ENCODE results near the gene NAA10. TPM values are rescaled to one million over a fixed set of nuclear protein-coding genes. Genes with fewer than 3 reads are reported as not detected.
"Not testable (repeated sequence)": the region's sequence is repeated elsewhere in the genome, so short reads cannot be mapped to it uniquely, and the experiment has no call there.

The NAA10 gene
- 120 TPM for polyA plus RNA-seq (2013, experiment 1 of 2)
- polyA plus RNA-seq (2013, experiment 2 of 2): 121 TPM

DNA sequence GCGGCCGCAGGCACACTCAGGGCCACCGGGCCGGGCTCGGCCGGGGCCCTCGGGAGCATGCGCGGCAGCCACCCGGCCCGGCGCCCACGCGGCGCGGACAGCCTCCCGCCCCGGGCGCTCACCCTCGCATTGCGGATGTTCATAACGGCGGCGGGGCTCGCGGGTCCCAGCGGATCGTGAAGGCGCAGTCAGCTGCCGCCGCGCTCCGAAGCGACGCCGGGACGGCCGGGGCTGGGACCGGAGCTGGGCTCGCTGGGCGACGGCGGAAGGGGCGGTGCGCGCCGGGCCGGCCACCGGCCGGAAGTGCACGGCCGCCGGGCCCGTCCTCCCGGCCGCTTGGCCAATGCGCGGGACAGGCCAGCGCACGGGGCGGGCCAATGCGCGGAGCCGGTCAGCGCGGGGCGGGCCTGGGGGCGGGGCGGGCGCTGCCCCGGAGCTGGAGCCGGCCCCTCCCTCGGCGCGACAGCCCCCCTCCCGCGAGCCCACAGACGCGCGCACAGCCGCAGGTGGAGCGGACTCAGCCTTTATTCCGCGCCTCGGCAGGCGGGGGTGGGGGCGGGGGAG, at the start of gene NAA10:
NAA10 (minus strand) TSS at position 276 of the 564 bp plus-strand sequence; CDS start at position 143, 133 bp downstream.
- Histone ChIP-seq H3K36me3 (ENCODE audit: control insufficient read depth, insufficient read depth, low read length) (no peaks in the 10 kb centered on the region), H2BK5ac (ENCODE audit: low read length) (no peak within 1 kb of the TSS), H2BK120ac (ENCODE audit: low read depth, low read length) (peak within 1 kb of the TSS; percentile 67), H3K4ac (ENCODE audit: low read depth, low read length) (no peak within 1 kb of the TSS), H3K79me2 (ENCODE audit: control insufficient read depth, insufficient read depth, low read length) (peaks cover 10% of the 10 kb centered on the region), H3K23ac (ENCODE audit: low read length) (no peak within 1 kb of the TSS), H3K18ac (ENCODE audit: low read length) (peak within 1 kb of the TSS; percentile 73), H3K27me3 (ENCODE audit: insufficient read depth, low read length, poor library complexity) (no peaks in the 10 kb centered on the region), H3K4me1 (ENCODE audit: control insufficient read depth, low read depth, low read length) (no peaks in the 10 kb centered on the region), H2BK15ac (replicated peaks; ENCODE audit: low read depth) (no peak within 1 kb of the TSS), H3K27ac (ENCODE audit: low read depth, low read length) (no peak within 1 kb of the TSS), H3K4me3 (ENCODE audit: low read length) (peak within 1 kb of the TSS; percentile 65), H3K79me1 (ENCODE audit: low read length) (no peaks in the 10 kb centered on the region), H3K4me2 (ENCODE audit: low read length) (peak within 1 kb of the TSS; percentile 61), H4K5ac (ENCODE audit: low read length) (no peak within 1 kb of the TSS), H2AK5ac (ENCODE audit: low read length) (no peak within 1 kb of the TSS), H3K56ac (ENCODE audit: low read length) (peak within 1 kb of the TSS; percentile 86), H4K8ac (ENCODE audit: low read depth, low read length) (no peak within 1 kb of the TSS), H3K9ac (ENCODE audit: low read length) (peak within 1 kb of the TSS; percentile 87)
- peak; percentile 73 for DNase-seq
- WGBS (ENCODE audit: extremely low coverage, insufficient coverage, low lambda C conversion rate): no CpG with 5 or more reads among the region's 87 CpGs

DNA sequence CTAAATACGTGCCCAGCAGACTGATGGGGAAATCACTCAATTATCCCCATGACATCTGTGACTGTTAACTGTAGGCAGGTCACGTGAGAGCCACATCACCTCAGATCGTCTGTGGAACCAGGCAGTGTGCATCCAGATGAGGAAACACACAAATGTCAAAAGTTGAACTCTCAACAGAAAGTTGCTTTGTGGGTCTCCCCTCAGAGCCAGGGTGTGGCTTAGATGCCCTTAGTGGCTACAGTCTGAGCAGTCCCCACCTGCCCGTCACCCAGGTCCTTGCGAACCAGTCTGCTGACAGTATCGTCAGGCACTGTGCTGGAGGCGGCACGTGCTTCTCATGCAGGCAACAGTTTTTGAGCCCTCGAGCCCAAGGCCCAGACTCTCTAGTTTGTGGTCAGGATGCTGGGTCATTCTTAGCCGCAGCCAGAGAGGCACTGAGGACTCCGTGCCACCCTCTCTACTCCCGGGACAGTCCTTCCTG, 48.5 kb upstream of the NAA10 start:
- no peak overlapping the region for H3K18ac ChIP-seq (ENCODE audit: low read length)
- H3K27ac ChIP-seq (ENCODE audit: low read depth, low read length): no peak overlapping the region
- H3K36me3 ChIP-seq (ENCODE audit: control insufficient read depth, insufficient read depth, low read length): no peaks in the 10 kb centered on the region
- H3K27me3 ChIP-seq (ENCODE audit: insufficient read depth, low read length, poor library complexity): no peaks in the 10 kb centered on the region
- no CpG with 5 or more reads among the region's 12 CpGs for WGBS (ENCODE audit: extremely low coverage, insufficient coverage, low lambda C conversion rate)
- no peaks in the 10 kb centered on the region for H3K79me2 ChIP-seq (ENCODE audit: control insufficient read depth, insufficient read depth, low read length)
- H3K4me2 ChIP-seq (ENCODE audit: low read length): no peak overlapping the region
- H2BK15ac ChIP-seq (replicated peaks; ENCODE audit: low read depth): no peak overlapping the region
- no peak overlapping the region for H4K8ac ChIP-seq (ENCODE audit: low read depth, low read length)
- no peak for DNase-seq
- H3K9ac ChIP-seq (ENCODE audit: low read length): no peak overlapping the region
- H3K4me1 ChIP-seq (ENCODE audit: control insufficient read depth, low read depth, low read length): no peaks in the 10 kb centered on the region
- H3K56ac ChIP-seq (ENCODE audit: low read length): no peak overlapping the region
- H3K23ac ChIP-seq (ENCODE audit: low read length): no peak overlapping the region
- no peak overlapping the region for H2BK120ac ChIP-seq (ENCODE audit: low read depth, low read length)
- H3K4me3 ChIP-seq (ENCODE audit: low read length): no peak overlapping the region
- no peaks in the 10 kb centered on the region for H3K79me1 ChIP-seq (ENCODE audit: low read length)
- H4K5ac ChIP-seq (ENCODE audit: low read length): no peak overlapping the region
- no peak overlapping the region for H3K4ac ChIP-seq (ENCODE audit: low read depth, low read length)
- no peak overlapping the region for H2BK5ac ChIP-seq (ENCODE audit: low read length)
- H2AK5ac ChIP-seq (ENCODE audit: low read length): no peak overlapping the region

DNA sequence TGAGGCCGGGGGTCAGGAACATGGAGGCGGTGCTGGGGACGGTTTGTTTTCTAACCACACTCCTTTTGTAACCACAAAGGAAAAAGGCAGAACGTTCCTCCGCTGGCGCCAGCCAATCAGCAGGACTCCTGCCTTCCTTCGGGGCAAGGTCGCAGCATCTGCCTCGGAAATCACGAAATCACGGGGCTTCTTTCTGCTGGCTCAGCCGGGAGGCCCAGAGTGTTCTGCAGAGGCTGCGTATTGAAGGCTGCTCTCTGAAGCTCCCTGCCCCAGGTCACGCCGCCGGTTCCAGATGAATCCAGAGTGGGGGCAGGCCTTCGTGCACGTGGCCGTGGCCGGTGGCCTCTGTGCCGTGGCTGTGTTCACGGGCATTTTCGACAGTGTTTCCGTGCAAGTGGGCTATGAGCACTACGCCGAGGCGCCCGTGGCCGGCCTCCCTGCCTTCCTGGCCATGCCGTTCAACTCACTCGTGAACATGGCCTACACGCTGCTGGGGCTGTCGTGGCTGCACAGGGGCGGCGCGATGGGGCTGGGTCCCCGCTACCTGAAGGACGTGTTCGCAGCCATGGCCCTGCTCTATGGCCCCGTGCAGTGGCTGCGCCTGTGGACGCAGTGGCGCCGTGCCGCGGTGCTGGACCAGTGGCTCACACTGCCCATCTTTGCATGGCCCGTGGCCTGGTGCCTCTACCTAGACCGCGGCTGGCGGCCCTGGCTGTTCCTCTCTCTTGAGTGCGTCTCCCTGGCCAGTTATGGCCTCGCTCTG, 47.1 kb upstream of the NAA10 start:
- no peak overlapping the region for H3K56ac ChIP-seq (ENCODE audit: low read length)
- H3K4me2 ChIP-seq (ENCODE audit: low read length): no peak overlapping the region
- H2BK120ac ChIP-seq (ENCODE audit: low read depth, low read length): no peak overlapping the region
- no peak overlapping the region for H2BK5ac ChIP-seq (ENCODE audit: low read length)
- no peak overlapping the region for H3K18ac ChIP-seq (ENCODE audit: low read length)
- H3K23ac ChIP-seq (ENCODE audit: low read length): no peak overlapping the region
- no peak overlapping the region for H3K4me3 ChIP-seq (ENCODE audit: low read length)
- no peak for DNase-seq
- H2AK5ac ChIP-seq (ENCODE audit: low read length): no peak overlapping the region
- no peaks in the 10 kb centered on the region for H3K27me3 ChIP-seq (ENCODE audit: insufficient read depth, low read length, poor library complexity)
- no peak overlapping the region for H3K27ac ChIP-seq (ENCODE audit: low read depth, low read length)
- no peak overlapping the region for H4K8ac ChIP-seq (ENCODE audit: low read depth, low read length)
- H3K79me1 ChIP-seq (ENCODE audit: low read length): no peaks in the 10 kb centered on the region
- no peaks in the 10 kb centered on the region for H3K79me2 ChIP-seq (ENCODE audit: control insufficient read depth, insufficient read depth, low read length)
- H2BK15ac ChIP-seq (replicated peaks; ENCODE audit: low read depth): no peak overlapping the region
- no peaks in the 10 kb centered on the region for H3K36me3 ChIP-seq (ENCODE audit: control insufficient read depth, insufficient read depth, low read length)
- WGBS (ENCODE audit: extremely low coverage, insufficient coverage, low lambda C conversion rate): no CpG with 5 or more reads among the region's 52 CpGs
- no peaks in the 10 kb centered on the region for H3K4me1 ChIP-seq (ENCODE audit: control insufficient read depth, low read depth, low read length)
- H4K5ac ChIP-seq (ENCODE audit: low read length): no peak overlapping the region
- no peak overlapping the region for H3K9ac ChIP-seq (ENCODE audit: low read length)
- H3K4ac ChIP-seq (ENCODE audit: low read depth, low read length): no peak overlapping the region

GRCh38 chrX:153981231-153981630, 46.4 kb upstream of the NAA10 start:
- H3K79me1 ChIP-seq (ENCODE audit: low read length): no peaks in the 10 kb centered on the region
- no peak overlapping the region for H3K4ac ChIP-seq (ENCODE audit: low read depth, low read length)
- DNase-seq: no peak
- H3K23ac ChIP-seq (ENCODE audit: low read length): no peak overlapping the region
- no peak overlapping the region for H4K5ac ChIP-seq (ENCODE audit: low read length)
- no peak overlapping the region for H4K8ac ChIP-seq (ENCODE audit: low read depth, low read length)
- no peak overlapping the region for H2BK15ac ChIP-seq (replicated peaks; ENCODE audit: low read depth)
- no peak overlapping the region for H3K27ac ChIP-seq (ENCODE audit: low read depth, low read length)
- no peak overlapping the region for H2BK120ac ChIP-seq (ENCODE audit: low read depth, low read length)
- H3K79me2 ChIP-seq (ENCODE audit: control insufficient read depth, insufficient read depth, low read length): no peaks in the 10 kb centered on the region
- H3K4me2 ChIP-seq (ENCODE audit: low read length): no peak overlapping the region
- no peak overlapping the region for H3K4me3 ChIP-seq (ENCODE audit: low read length)
- no CpG with 5 or more reads among the region's 7 CpGs for WGBS (ENCODE audit: extremely low coverage, insufficient coverage, low lambda C conversion rate)
- H3K56ac ChIP-seq (ENCODE audit: low read length): no peak overlapping the region
- no peak overlapping the region for H2AK5ac ChIP-seq (ENCODE audit: low read length)
- H3K27me3 ChIP-seq (ENCODE audit: insufficient read depth, low read length, poor library complexity): no peaks in the 10 kb centered on the region
- no peak overlapping the region for H2BK5ac ChIP-seq (ENCODE audit: low read length)
- no peak overlapping the region for H3K9ac ChIP-seq (ENCODE audit: low read length)
- H3K36me3 ChIP-seq (ENCODE audit: control insufficient read depth, insufficient read depth, low read length): no peaks in the 10 kb centered on the region
- no peak overlapping the region for H3K18ac ChIP-seq (ENCODE audit: low read length)
- no peaks in the 10 kb centered on the region for H3K4me1 ChIP-seq (ENCODE audit: control insufficient read depth, low read depth, low read length)

DNA sequence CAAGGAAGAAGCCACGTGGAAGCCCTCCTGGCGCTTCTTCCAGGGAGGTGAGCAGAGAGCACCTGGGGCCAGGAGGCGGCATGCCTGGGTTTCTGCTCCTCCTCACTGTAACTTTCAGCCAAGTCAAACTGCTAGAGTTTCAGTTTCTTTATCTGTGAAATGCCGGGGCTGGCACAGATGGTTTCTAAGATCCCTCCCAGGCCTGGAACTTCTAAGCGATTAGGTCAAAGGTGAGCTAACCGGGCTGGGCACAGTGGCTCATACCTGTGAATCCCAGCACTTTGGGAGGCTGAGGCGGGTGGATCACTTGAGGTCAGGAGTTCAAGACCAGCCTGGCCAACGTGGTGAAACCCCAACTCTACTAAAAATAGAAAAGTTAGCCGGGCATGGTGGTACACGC, 45.6 kb upstream of the NAA10 start:
- not testable (repeated sequence) for H3K79me1 ChIP-seq (ENCODE audit: low read length); H2BK120ac ChIP-seq (ENCODE audit: low read depth, low read length); H3K4me3 ChIP-seq (ENCODE audit: low read length); H3K27ac ChIP-seq (ENCODE audit: low read depth, low read length); H4K5ac ChIP-seq (ENCODE audit: low read length); H3K27me3 ChIP-seq (ENCODE audit: insufficient read depth, low read length, poor library complexity); DNase-seq; H4K8ac ChIP-seq (ENCODE audit: low read depth, low read length); H3K4me1 ChIP-seq (ENCODE audit: control insufficient read depth, low read depth, low read length); H3K18ac ChIP-seq (ENCODE audit: low read length); H2AK5ac ChIP-seq (ENCODE audit: low read length); H3K4ac ChIP-seq (ENCODE audit: low read depth, low read length); H3K9ac ChIP-seq (ENCODE audit: low read length); H3K79me2 ChIP-seq (ENCODE audit: control insufficient read depth, insufficient read depth, low read length); H3K23ac ChIP-seq (ENCODE audit: low read length); H3K36me3 ChIP-seq (ENCODE audit: control insufficient read depth, insufficient read depth, low read length); H3K4me2 ChIP-seq (ENCODE audit: low read length); H2BK15ac ChIP-seq (replicated peaks; ENCODE audit: low read depth); H2BK5ac ChIP-seq (ENCODE audit: low read length); H3K56ac ChIP-seq (ENCODE audit: low read length)
- WGBS (ENCODE audit: extremely low coverage, insufficient coverage, low lambda C conversion rate): no CpG with 5 or more reads among the region's 10 CpGs

Data from mesendoderm (in vitro differentiated cells).